ENCODE measurements around the gene LACC1.

LACC1 gene

DNA sequence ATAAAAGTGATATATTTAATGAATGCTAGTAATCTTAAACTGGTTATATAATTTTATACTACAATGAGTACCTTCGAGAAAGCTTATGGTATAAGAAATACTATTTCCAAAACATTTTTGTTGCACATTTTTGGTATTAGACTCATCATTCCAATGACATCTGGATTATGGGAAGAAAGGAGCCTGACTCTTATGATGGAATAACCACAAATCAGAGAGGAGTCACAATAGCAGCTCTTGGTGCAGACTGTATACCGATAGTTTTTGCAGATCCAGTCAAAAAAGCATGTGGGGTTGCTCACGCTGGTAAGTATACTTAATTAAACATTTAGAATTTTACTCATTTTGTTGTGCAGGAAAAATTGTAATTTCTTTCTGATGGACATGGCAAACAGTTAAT, 3.9 kb downstream of the LACC1 start:
- DNase-seq (ENCODE audit: low read depth, low spot score) = no peak

DNA sequence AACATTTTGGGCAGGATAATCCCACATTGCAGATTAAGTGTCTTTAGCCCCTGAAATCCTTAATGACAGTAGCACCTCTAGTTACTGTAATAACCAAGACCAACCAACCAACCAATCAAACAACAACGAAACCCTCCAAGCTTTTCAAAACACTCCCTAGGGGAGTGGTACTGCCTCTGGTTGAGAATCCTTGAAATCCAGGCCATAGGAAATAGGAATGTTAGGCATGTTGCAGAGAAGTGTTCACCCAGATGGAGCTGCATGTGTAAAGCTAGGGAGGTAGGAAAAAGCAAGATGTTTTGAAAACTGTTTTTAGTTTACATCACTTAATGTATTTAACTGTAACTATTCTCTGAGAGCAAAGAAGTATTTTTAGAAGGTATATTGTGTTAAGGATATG, 4.5 kb downstream of the LACC1 start:
- DNase-seq (ENCODE audit: low read depth, low spot score) = no peak

DNA sequence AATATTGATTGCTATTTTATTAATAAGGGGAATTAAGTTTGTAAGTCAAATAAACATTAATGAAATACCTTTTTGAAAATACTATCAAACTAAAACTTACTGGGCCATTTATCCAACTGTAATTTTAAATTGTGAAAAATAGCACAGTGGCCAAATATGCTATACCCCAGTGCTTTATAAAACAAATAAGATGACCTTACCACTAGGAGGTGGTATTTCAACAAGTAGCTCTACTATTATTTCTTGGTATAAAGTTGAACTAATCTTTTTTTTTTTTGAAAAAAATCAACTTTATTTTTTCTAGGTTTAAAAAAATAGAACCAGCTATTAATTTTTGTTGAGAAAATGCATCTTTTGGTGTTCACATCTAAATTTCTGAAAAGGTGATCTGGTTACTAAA, 14.7 kb downstream of the LACC1 start:
- DNase-seq (ENCODE audit: low read depth, low spot score) = no peak

DNA sequence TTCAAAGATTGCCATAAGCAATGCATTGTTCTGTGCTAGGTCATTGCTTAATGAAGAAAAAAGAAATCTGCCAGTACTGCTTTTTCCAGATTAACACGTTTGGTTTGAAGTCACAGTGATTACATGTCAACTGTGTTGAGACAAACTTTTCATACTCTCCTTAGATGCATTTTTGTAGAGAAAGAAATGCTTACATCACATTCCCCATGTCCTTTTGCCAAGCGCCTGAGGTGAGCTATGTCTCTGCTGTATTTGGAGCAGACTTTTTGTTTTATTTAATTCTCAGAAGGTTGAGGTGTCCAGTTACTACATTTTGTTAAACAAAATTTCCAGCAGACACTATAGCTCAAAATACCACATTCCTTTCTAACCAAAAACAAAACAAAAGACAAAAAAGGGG, 16.2 kb downstream of the LACC1 start:
- DNase-seq (ENCODE audit: low read depth, low spot score) = no peak

DNA sequence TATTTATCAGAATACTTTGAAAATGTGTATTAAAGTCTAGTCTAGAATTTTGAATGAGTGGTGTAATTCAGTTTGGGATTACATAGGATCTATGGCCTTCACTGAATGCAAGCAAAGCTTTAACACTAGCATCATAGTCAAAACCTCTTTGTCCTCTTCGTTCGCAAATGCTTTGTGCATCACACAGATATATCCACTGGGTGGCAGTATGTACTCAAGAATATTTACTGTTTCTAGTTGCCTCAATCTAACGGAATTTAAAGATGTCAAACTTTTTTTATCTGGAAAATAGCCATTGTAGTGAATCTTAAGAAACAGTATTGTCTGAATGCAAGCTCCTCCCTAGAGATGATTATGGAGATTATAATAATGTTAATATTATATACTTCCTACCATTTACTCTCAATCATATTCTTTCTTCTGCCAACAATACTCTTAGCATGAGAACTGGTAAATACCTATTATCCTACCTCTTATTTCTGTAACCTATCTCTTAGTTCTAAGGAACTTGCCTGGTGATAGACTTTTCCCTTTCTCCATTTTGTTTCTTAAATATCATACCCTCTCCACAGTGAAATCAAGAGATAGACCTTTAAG, 25.8 kb downstream of the LACC1 start:
- no peak for DNase-seq (ENCODE audit: low read depth, low spot score)

DNA sequence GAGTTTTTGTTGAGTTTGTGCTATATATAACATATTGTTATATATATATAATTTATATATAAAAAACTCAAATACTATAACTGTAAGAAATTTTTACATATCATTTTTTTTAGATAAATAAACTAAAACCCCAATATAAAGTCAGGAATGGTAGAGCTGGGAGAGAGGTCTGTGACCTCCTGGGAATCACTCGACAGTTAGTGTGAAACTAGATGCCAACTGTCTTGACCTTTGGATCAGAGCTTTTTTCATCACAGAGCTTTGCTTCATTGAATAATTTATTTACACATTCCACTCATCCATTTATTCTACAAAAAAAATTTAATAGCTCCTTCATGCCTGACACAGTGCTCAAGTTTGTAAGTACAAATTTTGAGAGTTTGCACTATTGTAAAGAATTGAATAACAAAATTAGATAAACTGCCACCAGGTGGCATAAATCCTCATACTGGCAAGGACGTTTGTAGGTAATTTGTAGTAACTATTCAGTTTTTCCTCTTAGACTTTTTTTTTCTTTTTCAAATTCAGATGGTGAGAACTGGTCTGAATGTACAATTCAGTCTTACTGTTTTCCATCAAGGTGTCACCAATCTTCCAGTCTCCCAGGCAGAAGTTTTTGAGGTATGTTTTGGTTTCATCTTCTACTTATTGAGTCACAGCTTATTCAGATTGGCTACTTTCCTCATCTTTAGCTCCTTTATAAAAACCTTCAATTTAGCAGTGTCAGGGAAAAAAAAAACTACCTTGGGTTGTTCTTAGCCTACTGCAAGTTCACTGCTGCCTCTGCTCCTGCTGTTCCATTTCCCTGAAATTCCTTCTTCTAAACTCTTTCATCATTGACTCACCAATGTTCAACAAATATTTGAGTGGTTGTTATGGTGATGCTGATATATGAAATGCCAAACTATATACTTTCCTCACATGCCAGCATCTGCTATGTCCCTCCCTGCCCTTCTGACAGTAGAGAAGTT, 28.7 kb downstream of the LACC1 start:
- no peak for DNase-seq (ENCODE audit: low read depth, low spot score)

DNA sequence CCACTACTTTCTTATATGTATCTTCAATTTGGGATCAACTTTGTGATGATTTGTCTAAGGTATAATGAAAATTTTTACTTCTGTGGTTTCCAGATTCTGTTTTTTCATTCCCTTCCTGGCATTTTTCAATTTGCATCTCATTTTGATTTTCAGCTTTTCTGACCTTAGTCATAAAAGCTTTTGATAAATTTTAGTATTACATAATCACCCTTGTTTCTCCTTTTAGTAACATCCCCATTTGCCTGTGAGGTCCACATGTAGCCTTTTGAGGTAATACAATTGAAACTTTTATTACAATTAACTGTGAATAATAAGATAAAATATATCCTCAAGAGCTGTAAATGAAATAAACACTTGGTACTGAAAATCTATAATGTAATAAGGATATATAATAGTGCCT, 31.2 kb downstream of the LACC1 start:
- no peak for DNase-seq (ENCODE audit: low read depth, low spot score)

DNA sequence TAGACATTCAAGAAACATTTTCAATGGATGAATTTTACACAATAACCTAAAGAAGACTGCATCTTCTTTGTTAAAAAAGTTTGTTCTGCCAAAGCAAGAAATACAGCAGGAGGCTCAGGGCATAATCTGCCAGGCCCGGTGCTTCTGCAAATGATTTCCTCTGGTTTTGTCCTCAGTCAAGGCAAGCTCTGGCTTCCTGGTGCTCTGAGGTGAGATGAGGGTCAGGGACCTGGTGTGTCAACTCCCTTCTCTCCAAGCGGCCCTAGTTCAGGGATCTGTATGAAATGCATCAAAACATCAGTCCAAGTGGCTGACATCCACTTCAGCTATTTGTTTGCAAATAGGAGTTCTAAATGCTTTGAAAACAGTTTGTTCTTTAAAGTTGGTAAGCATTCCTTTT, 31.6 kb downstream of the LACC1 start:
- no peak for DNase-seq (ENCODE audit: low read depth, low spot score)

DNA sequence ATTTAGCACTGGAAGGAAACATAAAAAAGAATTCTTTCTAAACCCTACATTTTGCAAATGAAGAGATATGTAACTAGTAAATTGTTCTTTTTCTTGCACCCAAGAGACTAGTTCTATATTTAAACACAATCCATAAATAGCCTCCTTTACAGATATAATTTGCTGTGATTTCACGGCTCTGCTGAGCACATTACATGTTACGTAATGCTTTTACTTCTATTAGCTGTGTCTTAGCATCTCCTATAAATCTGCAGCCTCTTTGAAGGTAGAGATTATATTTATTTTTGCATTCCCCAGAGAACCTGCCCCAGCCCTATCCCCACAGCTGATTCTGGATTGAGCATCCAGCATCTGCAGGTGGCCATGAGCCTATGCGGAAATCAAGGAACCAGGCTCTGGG, 32.2 kb downstream of the LACC1 start:
- DNase-seq (ENCODE audit: low read depth, low spot score) = no peak

DNA sequence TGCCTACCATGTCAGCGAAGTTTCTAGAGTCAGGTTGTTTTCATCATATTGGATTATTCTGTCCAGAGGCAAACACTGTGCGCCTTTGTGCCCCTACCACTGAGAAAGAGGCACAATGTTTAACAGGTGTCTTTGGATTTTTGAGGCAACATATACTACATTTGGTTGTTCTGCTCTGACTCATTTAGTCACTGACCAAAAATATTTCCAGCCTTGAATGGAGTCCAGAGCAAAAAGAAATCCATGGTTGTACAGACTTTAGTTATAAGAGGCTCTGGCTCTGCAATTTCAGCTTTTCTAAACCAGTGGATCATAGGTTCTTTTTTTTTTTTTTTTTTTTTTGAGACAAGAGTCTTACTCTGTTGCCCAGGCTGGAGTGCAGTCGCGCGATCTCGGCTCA, 35.7 kb downstream of the LACC1 start:
- DNase-seq (ENCODE audit: low read depth, low spot score) = no peak

DNA sequence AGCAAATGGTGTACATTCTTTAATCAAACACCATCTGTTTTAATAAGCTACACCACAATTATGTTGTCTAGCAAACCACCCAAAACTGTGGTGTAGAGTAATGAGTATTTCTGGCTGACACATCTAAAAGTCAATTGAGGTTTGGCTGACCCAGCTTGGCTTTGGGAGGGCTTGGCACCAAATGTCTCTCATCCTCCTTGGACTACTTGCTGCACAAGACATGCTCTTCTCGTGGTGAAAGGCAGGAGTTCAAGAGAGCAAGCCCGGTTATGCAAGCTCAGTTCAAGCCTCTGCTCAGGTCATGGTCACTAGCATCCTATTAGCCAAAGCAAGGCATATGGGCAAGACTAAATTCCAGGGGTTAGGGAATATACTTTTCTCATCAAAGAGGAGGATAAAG, 37.1 kb downstream of the LACC1 start:
- no peak for DNase-seq (ENCODE audit: low read depth, low spot score)

DNA sequence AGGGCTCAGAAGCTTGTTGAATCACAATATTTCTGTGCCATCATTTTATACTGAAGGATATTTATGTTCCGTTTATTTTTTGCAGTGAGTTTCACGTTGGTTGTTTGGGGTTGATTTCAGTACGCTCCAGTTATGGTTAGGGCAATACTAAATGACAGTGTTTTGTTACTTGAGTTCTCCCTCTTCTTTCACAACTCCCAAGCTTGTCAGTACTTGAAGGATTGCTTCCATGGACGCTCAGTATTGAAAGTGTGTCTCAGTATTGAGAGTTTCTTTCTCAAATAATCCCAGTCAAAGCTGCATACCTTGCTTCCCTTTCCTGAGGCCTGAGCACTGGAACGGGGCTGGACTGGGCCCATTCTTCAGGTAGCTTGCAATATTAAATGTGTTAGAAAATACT, 38.9 kb downstream of the LACC1 start:
- no peak for DNase-seq (ENCODE audit: low read depth, low spot score)

DNA sequence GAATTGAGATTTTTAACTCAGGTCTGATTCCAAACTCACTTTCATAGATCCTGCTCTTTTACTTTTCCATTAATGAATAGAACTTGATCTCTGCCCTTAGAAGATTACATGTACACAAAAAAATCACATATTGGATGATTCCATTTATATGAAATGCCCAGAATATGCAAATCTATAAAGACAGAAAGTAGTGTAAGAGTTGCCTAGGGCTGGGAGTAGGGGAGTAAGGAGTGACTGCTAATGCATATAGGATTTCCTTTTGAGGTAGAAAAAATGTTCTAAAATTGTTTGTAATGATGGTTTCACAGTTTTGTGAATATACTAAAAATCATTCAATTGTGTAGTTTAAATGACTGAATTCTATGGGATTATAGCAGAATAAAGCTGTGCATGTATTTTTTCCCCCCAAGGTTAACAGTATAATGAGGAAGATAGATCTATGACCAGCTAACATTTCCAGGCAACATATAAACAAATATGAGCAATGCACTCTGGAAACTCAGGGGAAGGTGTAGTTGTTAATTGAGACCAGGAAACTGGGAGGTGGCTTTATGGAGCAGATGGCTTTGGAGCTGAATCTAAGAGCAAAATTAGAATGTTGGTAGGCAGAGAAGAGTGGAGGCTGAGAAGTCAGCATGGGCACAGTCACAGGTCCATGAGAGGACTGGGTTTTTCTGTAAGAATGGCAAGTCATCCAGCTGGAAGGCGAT, 41.4 kb downstream of the LACC1 start:
- DNase-seq (ENCODE audit: low read depth, low spot score) = no peak

DNA sequence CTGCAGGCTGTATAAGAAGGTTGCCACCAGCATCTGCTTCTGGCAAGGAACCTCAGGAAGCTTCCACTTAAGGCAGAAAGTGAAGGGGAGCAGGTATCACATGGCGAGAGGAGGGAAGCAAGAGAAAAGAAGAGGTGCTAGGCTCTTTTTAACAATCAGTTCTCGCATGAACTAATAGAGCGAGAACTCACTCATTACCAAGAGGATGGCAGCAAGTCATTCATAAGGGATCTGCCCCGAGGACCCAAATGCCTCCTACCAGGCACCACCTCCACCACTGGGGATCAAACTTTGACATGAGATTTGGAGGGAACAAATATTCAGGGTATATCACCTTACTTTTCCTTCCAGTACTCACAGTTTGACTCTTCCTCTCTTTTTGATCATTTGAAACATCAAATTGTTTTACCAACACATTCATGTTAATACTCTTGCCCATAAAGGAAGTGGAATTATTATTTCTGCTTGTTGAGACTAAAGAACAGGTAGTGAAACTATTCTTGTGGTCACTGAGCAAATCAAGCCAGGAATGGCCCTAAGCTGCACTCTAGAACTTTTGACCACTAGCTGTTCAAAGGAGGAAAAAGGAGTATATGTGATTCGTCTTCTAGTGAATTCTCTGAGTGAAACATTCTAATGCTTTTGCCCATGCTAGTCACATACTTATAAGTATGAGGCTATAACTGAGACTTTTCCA, 45.0 kb downstream of the LACC1 start:
- no peak for DNase-seq (ENCODE audit: low read depth, low spot score)

DNA sequence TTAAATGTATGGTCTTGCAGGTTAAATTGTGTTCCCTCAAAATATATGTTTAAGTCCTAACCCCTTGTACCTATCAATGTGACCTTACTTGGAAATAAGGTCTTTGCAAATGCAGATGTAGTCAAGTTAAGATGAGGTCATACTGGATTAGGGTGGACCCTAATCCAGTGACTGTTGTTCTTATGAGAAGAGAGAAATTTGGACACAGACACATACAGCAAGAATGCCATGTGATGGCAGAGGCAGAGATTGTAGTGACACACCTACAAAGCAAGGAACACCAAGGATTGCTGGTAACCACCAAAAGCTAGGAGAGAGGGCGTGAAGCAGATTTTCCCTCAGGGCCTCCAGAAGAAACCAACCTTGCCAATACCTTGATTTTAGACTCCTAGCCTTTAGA, 50.2 kb downstream of the LACC1 start:
- no peak for DNase-seq (ENCODE audit: low read depth, low spot score)

DNA sequence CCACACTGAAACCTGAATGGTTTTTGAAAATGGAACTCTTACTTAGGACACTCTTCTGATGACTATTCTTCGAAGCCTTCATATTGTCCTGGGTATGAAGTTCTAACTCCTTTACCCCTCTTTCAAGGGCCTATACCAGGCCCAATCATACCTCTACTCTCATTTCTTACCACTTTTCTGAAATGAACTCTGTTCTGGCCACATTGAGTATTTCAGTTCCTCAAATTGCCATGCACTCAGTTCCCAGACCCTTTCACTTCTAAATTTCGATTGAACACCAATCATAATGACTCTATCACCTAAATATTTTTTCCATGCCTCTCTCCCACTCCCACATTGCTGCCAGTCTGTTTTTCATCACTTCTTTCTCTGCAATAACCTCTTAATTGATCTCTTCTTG, 53.7 kb downstream of the LACC1 start:
- DNase-seq (ENCODE audit: low read depth, low spot score) = no peak

DNA sequence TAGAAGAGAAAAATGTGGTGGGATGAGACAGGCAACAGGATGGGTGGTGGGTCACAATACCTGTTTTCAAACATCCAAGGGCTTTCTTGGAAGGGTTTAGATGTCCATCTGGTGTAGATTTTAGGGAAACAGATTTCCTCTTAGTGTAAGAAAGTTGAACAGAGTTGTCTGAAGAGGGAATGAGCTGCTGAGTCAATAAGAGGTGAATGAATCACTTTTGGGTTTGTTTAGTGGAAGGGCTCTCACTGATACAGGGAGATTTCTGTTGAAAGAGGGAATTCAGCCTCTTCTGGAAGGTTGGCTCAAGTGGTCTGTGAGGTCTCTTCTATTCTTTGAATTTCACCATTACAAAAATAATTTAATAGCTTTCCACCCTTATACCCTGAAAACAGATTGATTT, 54.6 kb downstream of the LACC1 start:
- DNase-seq (ENCODE audit: low read depth, low spot score) = no peak

DNA sequence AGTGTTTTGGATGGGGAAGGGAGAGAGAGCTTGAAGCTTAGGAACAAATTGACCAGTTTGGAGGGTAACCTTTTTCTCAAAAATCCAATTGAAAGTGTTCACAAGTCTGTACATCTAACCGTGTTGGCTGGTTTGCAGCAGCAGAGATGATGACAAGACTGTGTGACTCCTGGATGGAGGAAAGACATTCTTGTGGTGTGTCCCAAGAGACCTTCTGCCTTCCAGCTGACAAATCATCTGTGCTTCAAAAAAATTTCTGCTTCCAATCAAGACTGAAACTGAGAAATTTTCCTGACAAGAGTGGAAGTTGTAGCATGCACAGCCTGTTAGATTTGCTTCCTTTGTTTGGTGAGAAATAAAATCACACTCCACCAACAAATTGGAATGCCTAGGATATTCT, 56.2 kb downstream of the LACC1 start:
- DNase-seq (ENCODE audit: low read depth, low spot score) = no peak

DNA sequence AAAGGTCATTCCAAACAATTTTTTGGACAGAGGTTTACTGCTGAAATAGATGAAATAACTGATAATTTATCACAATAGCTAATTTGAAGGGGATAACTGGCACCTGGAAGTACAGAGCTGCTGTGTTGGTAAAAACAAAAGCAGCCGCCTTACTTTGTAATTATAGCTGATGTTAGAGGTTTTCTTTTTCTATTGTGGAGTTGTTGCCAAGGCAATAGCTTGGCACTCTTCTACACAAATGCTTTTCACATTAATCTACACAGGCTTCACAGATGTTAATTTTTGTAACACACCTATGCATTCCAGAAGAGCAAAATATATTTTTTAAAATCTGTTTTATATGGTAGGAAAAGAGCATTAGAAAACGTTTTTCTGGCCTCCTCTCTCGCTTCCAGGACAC, 56.9 kb downstream of the LACC1 start:
- no peak for DNase-seq (ENCODE audit: low read depth, low spot score)

DNA sequence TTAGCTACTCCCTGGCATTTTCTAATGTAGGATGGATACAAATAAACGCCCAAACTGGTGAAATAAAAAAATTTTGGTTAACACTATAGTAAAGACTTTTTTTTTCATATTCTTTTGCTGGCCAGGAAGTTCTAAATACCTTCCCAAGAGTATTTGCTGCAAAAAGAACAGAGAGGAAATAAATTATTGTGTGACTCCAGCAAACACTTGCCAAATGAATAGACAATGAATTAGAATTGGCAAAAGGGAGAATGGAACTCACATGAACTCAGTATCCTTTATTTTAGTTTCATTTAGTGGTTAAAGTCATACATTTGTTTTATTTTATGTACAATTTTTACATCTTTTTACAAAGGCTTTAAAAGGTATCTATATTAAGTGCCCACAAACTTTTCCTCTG, 58.1 kb downstream of the LACC1 start:
- no peak for DNase-seq (ENCODE audit: low read depth, low spot score)

DNA sequence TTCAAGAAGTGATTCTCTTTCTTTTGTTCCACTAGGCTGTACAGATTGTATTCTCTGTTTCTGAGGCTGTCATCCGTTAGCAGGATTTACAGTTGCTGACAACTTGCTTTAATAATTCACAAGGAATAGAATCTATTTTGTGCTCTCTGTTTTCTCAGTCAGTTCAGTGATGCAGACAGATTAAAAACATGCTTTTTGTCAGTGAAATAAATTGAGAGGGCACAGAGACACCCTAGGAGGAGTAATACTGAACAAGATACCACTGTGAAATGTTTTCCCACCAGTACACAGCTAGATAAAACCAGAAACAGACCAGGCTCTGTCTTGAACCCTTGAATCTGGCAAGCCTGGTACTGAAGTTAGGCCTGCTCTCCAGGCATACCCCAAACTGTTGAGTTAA, 58.7 kb downstream of the LACC1 start:
- no peak for DNase-seq (ENCODE audit: low read depth, low spot score)

DNA sequence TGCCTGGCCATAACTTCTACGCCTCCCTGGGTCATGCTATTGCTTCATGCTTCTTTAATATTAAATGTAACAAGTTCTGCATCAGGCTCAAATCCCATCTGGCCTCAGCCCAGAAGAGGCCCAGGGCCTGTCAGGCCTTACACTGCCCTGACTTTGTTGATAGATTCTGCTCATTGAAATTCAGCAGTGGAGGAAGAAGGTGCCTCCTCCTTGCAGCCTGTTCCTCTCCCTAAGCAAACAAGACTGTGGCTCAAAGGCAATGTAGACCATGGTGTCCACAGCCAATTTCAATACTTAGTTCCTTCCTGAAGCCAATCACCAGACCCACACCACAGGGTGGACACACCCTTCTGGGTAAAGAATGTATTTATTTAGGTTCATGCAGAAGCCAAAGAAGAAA, 59.4 kb downstream of the LACC1 start:
- no peak for DNase-seq (ENCODE audit: low read depth, low spot score)
